ENCODE results near the gene MED31. TPM values are rescaled to one million over a fixed set of nuclear protein-coding genes. Genes with fewer than 3 reads are reported as not detected.

Gene MED31
- polyA plus RNA-seq, 1 donor from 2014 or later = 27.3 TPM

- Histone ChIP-seq H2AFZ (ENCODE audit: low read depth, low read length) (no peak overlapping the region), H3K27me3 (ENCODE audit: insufficient read depth, low read depth, low read length) (no peaks in the 10 kb centered on the region), H3K4me3 (ENCODE audit: low read length) (no peak overlapping the region), H3K9me2 (ENCODE audit: insufficient read depth, low read length) (no peaks in the 10 kb centered on the region), H3K4me2 (ENCODE audit: low read length) (no peak overlapping the region), H3K27ac (ENCODE audit: low read length) (no peak overlapping the region), H3K79me2 (replicated peaks; ENCODE audit: insufficient read depth, low read length) (no peaks in the 10 kb centered on the region), H4K20me1 (ENCODE audit: insufficient read depth) (no peaks in the 10 kb centered on the region), H3K9me3 (ENCODE audit: low read length) (no peaks in the 10 kb centered on the region), H3K36me3 (ENCODE audit: insufficient read depth, low read length) (no peaks in the 10 kb centered on the region), H3K9ac (ENCODE audit: low read length) (no peak overlapping the region), H3F3A (ENCODE audit: insufficient read depth, low read length, poor library complexity, severe bottlenecking) (no peaks in the 10 kb centered on the region)
- TF ChIP-seq SMC3 (conservative IDR thresholded peaks at IDR 0.05; ENCODE audit: poor library complexity) (no peak), EP300 (conservative IDR thresholded peaks at IDR 0.05; ENCODE audit: poor library complexity, severe bottlenecking) (no peak), MXI1 (conservative IDR thresholded peaks at IDR 0.05; ENCODE audit: poor library complexity, severe bottlenecking) (no peak), POLR2AphosphoS5 (IDR thresholded peaks at IDR 0.05) (no peak), TAF1 (IDR thresholded peaks at IDR 0.05; ENCODE audit: low read depth) (no peak), EZH2 (IDR thresholded peaks at IDR 0.05; ENCODE audit: borderline replicate concordance, insufficient read depth, low read length, poor library complexity, severe bottlenecking) (no peak), REST (IDR thresholded peaks at IDR 0.05; ENCODE audit: borderline replicate concordance) (no peak), CTCF (IDR thresholded peaks at IDR 0.05; ENCODE audit: poor library complexity, severe bottlenecking) (no peak), RAD21 (conservative IDR thresholded peaks at IDR 0.05) (no peak)
Measured at GRCh38 chr17:6677946-6678345, 26.5 kb upstream of the MED31 start.

GRCh38 chr17:6677158-6677831 lies 25.9 kb upstream of the MED31 start:
- Histone ChIP-seq H3K4me3 (ENCODE audit: low read length) (no peak overlapping the region), H3K9ac (ENCODE audit: low read length) (no peak overlapping the region), H3K36me3 (ENCODE audit: insufficient read depth, low read length) (no peaks in the 10 kb centered on the region), H3K27me3 (ENCODE audit: insufficient read depth, low read depth, low read length) (no peaks in the 10 kb centered on the region), H4K20me1 (ENCODE audit: insufficient read depth) (no peaks in the 10 kb centered on the region), H3K27ac (ENCODE audit: low read length) (no peak overlapping the region), H3K79me2 (replicated peaks; ENCODE audit: insufficient read depth, low read length) (no peaks in the 10 kb centered on the region), H3F3A (ENCODE audit: insufficient read depth, low read length, poor library complexity, severe bottlenecking) (no peaks in the 10 kb centered on the region), H3K9me2 (ENCODE audit: insufficient read depth, low read length) (no peaks in the 10 kb centered on the region), H3K9me3 (ENCODE audit: low read length) (no peaks in the 10 kb centered on the region), H3K4me2 (ENCODE audit: low read length) (no peak overlapping the region), H2AFZ (ENCODE audit: low read depth, low read length) (no peak overlapping the region)
- TF ChIP-seq POLR2AphosphoS5 (IDR thresholded peaks at IDR 0.05) = no peak
- no peak for TF ChIP-seq SMC3 (conservative IDR thresholded peaks at IDR 0.05; ENCODE audit: poor library complexity)
- TF ChIP-seq EZH2 (IDR thresholded peaks at IDR 0.05; ENCODE audit: borderline replicate concordance, insufficient read depth, low read length, poor library complexity, severe bottlenecking) = no peak
- no peak for TF ChIP-seq RAD21 (conservative IDR thresholded peaks at IDR 0.05)
- TF ChIP-seq MXI1 (conservative IDR thresholded peaks at IDR 0.05; ENCODE audit: poor library complexity, severe bottlenecking) = no peak
- no peak for TF ChIP-seq TAF1 (IDR thresholded peaks at IDR 0.05; ENCODE audit: low read depth)
- no peak for TF ChIP-seq EP300 (conservative IDR thresholded peaks at IDR 0.05; ENCODE audit: poor library complexity, severe bottlenecking)
- no peak for TF ChIP-seq REST (IDR thresholded peaks at IDR 0.05; ENCODE audit: borderline replicate concordance)
- TF ChIP-seq CTCF (IDR thresholded peaks at IDR 0.05; ENCODE audit: poor library complexity, severe bottlenecking) = no peak

Data from neural cell (in vitro differentiated cells).